Measurements from ENCODE around the gene GPR55.
"Not testable (repeated sequence)": the region's sequence is repeated elsewhere in the genome, so short reads cannot be mapped to it uniquely, and the experiment has no call there.

The GPR55 gene

DNA sequence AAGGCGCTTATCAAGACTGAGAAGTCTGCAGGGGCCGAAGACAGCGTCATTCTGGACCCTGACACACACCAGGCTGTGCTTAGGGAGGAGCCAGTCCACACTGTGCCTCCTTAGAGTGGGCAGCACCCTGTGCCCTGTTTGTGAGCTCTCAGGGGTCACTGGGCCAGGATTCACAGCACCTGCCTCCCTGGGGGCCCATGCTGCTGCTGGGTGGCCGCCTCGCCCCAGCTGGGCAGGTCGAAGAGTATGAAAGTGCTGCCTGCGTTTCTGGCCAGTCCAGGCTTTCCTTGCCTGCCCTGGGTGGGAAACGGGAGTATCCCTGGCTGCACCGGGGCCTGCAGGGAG, 15.4 kb upstream of the GPR55 start:
- Histone ChIP-seq H3K4me1 (ENCODE audit: control insufficient read depth, insufficient read depth, low read length) (no peaks in the 10 kb centered on the region), H3K9ac (ENCODE audit: low read length in 2 of 2) (no peak overlapping the region), H3K27me3 (ENCODE audit: control insufficient read depth in 1 of 2, insufficient read depth in 2 of 2, low read length in 2 of 2) (no peaks in the 10 kb centered on the region), H3K36me3 (ENCODE audit: control insufficient read depth in 2 of 2, insufficient read depth in 2 of 2, low read length in 2 of 2) (no peaks in the 10 kb centered on the region), H3K9me3 (ENCODE audit: control insufficient read depth in 2 of 2, low read length in 2 of 2) (peaks cover 0 to 2% of the 10 kb centered on the region in 2 donors), H3K27ac (ENCODE audit: low read length) (no peak overlapping the region), H3K4me3 (ENCODE audit: low read length in 2 of 2) (no peak overlapping the region)

DNA sequence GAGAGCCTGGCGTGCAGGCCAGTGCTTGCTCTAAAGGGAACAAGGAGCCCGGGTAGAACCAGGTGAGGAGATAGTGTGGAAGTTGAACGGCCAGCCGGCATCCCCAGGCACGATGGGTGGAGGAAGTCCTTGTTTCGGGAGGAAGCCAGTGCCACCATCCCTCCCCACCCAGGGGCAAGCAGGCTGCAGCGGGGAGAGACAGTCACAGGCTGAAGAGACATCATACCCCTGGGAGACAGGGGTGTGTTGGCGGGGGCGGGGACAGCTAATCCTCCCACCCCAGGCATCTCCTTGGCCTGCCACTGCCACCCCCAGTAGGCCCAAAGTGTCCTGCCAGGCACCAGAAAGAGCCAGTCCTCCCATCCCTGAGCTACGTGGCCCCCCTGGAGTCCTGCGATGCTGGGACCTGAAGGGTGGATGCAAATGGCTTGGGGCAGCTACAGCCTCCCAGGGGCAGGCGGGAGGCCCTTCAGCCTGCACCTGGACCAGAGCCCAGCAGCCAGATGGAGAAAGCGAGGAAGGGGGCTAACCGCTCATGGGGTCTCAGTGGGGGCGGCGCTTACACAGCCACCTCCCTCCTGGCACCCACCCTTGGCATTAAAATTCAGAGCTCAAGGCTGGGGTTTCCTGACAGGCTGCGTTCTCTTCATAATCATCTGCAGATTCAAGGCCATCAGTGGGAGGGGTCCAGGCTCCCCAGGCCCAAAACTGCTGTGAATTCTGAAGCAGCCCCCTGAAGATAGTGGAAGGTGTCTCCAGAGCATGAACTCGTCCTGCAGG, 14.8 kb upstream of the GPR55 start:
- no peaks in the 10 kb centered on the region for H3K36me3 ChIP-seq (ENCODE audit: control insufficient read depth in 2 of 2, insufficient read depth in 2 of 2, low read length in 2 of 2)
- no peak overlapping the region for H3K9ac ChIP-seq (ENCODE audit: low read length in 2 of 2)
- H3K4me3 ChIP-seq (ENCODE audit: low read length in 2 of 2), result no peak overlapping the region
- no peaks in the 10 kb centered on the region for H3K4me1 ChIP-seq (ENCODE audit: control insufficient read depth, insufficient read depth, low read length)
- H3K27ac ChIP-seq (ENCODE audit: low read length), result no peak overlapping the region
- peaks cover 0 to under 1% of the 10 kb centered on the region in 2 donors for H3K27me3 ChIP-seq (ENCODE audit: control insufficient read depth in 1 of 2, insufficient read depth in 2 of 2, low read length in 2 of 2)
- H3K9me3 ChIP-seq (ENCODE audit: control insufficient read depth in 2 of 2, low read length in 2 of 2), result peaks cover 0 to 2% of the 10 kb centered on the region in 2 donors

DNA sequence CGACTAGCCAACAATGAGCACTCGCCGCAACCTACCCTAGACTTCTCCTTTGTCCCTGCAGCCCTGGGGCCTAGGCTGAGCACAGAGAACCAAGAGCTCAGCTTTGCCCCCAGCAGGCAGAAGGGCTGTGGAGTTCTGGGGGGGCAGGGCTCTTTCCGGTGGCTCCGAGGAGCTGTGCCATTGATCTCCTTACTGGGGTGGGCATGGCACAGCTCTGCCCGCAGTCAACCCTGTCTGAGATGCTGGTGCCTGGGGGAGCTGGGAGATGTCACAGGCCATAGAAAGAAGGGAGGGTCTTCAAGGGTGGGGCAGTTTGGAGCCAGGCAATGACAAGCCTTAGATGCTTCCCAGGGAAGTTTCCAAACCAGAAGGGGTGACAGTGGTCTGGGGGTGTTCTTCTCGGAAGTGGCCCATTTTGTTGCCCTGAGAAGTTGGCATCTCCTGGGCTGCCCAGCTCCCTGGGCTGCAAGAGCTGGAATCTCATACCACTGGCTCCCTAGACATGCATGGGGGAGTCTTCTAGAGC, 14.1 kb upstream of the GPR55 start:
- Histone ChIP-seq H3K9me3 (ENCODE audit: control insufficient read depth in 2 of 2, low read length in 2 of 2) (peaks cover 0 to 2% of the 10 kb centered on the region in 2 donors), H3K27me3 (ENCODE audit: control insufficient read depth in 1 of 2, insufficient read depth in 2 of 2, low read length in 2 of 2) (peaks cover 0 to 2% of the 10 kb centered on the region in 2 donors), H3K36me3 (ENCODE audit: control insufficient read depth in 2 of 2, insufficient read depth in 2 of 2, low read length in 2 of 2) (no peaks in the 10 kb centered on the region), H3K4me3 (ENCODE audit: low read length in 2 of 2) (no peak overlapping the region), H3K27ac (ENCODE audit: low read length) (no peak overlapping the region), H3K9ac (ENCODE audit: low read length in 2 of 2) (no peak overlapping the region), H3K4me1 (ENCODE audit: control insufficient read depth, insufficient read depth, low read length) (no peaks in the 10 kb centered on the region)

DNA sequence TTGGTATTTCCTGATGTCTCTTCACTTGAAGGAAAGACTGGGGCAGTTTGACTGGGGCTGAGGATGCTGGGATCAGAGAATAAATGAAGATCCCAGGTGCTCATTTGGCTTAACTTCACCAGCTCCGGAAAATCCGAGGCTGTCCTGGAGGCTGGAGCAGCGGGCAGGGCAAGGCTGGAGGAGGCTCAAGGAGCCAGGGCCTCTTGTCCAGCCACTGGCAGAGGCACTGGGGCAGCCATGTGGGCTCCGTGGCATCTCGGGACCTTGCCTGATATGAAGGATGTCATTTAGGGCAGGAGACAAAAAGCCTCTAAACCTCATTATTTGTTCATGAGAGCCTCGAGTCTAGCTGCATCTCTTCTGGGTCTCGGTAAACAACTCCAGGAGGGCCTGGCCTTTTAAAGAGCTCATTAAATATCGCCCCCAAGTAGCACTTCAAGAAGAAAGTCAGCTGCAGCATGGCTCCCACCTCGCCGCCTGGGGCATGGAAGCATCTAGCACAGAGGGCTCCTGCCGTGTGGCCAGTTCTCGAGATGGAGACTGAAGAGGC, 13.5 kb upstream of the GPR55 start:
- Histone ChIP-seq H3K27me3 (ENCODE audit: control insufficient read depth in 1 of 2, insufficient read depth in 2 of 2, low read length in 2 of 2) (peaks cover 0 to 2% of the 10 kb centered on the region in 2 donors), H3K9me3 (ENCODE audit: control insufficient read depth in 2 of 2, low read length in 2 of 2) (peaks cover 0 to 2% of the 10 kb centered on the region in 2 donors), H3K4me1 (ENCODE audit: control insufficient read depth, insufficient read depth, low read length) (no peaks in the 10 kb centered on the region), H3K9ac (ENCODE audit: low read length in 2 of 2) (no peak overlapping the region), H3K27ac (ENCODE audit: low read length) (no peak overlapping the region), H3K36me3 (ENCODE audit: control insufficient read depth in 2 of 2, insufficient read depth in 2 of 2, low read length in 2 of 2) (no peaks in the 10 kb centered on the region), H3K4me3 (ENCODE audit: low read length in 2 of 2) (no peak overlapping the region)

DNA sequence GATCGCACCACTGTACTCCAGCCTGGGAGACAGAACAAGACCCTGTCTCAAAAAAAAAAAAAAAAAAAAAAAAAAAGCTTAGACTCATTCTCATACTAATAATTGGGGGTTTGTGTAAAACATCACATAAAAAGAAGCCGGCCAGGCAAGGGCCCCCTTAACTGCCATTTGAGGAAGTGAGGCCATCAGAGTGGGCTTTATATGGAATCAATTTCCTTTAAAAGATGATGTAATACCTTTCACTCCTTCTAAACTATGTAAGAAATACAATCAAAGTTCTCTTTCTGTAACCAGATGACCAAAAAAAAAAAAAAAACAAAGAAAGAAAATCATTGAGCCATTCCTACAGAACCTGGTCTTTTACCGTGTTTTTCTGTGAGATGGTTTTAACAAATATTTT, 13.1 kb upstream of the GPR55 start:
- Histone ChIP-seq H3K9me3 (ENCODE audit: control insufficient read depth in 2 of 2, low read length in 2 of 2) (peaks cover 0 to 2% of the 10 kb centered on the region in 2 donors), H3K36me3 (ENCODE audit: control insufficient read depth in 2 of 2, insufficient read depth in 2 of 2, low read length in 2 of 2) (no peaks in the 10 kb centered on the region), H3K4me3 (ENCODE audit: low read length in 2 of 2) (no peak overlapping the region), H3K4me1 (ENCODE audit: control insufficient read depth, insufficient read depth, low read length) (no peaks in the 10 kb centered on the region), H3K27me3 (ENCODE audit: control insufficient read depth in 1 of 2, insufficient read depth in 2 of 2, low read length in 2 of 2) (peaks cover 0 to 2% of the 10 kb centered on the region in 2 donors), H3K9ac (ENCODE audit: low read length in 2 of 2) (no peak overlapping the region), H3K27ac (ENCODE audit: low read length) (no peak overlapping the region)

DNA sequence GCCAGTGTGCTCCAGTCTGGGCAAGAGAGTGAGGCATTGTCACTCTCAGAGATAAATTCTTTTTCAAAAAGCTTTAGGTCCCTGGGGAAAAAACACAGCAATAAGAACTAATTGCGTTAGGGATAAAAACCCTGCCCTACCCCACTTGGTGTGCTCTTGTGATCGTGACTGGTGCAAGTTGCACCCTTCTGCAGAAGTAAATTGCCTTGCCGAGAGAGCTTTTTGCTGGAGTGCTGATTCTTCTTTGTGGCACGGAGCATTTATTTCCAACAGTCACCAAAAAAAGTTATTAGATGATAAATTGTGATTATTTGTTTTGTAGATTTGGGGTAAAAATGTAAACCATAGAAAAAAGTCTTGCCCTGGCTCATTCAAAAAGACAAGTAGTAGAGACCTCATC, 12.3 kb upstream of the GPR55 start:
- H3K9me3 ChIP-seq (ENCODE audit: control insufficient read depth in 2 of 2, low read length in 2 of 2), result peaks cover 0 to 2% of the 10 kb centered on the region in 2 donors
- no peaks in the 10 kb centered on the region for H3K36me3 ChIP-seq (ENCODE audit: control insufficient read depth in 2 of 2, insufficient read depth in 2 of 2, low read length in 2 of 2)
- no peak overlapping the region for H3K4me3 ChIP-seq (ENCODE audit: low read length in 2 of 2)
- H3K4me1 ChIP-seq (ENCODE audit: control insufficient read depth, insufficient read depth, low read length), result peaks cover 3% of the 10 kb centered on the region
- no peak overlapping the region for H3K27ac ChIP-seq (ENCODE audit: low read length)
- H3K27me3 ChIP-seq (ENCODE audit: control insufficient read depth in 1 of 2, insufficient read depth in 2 of 2, low read length in 2 of 2), result peaks cover 0 to 2% of the 10 kb centered on the region in 2 donors
- H3K9ac ChIP-seq (ENCODE audit: low read length in 2 of 2), result no peak overlapping the region

DNA sequence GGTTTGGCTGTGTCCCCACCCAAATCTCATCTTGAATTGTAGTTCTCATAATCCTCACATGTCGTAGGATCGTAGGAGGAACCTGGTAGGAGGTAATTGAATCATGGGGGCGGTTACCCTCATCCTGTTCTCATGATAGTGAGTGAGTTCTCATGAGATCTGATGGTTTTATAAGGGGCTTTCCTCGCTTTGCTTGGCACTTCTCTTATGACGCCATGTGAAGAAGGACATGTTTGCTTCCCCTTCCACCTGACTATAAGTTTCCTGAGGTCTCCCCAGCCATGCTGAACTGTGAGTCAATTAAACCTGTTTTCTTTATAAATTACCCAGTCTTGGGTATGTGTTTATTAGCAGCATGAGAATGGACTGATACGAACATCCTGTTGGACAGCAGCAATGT, 11.2 kb upstream of the GPR55 start:
- H3K9me3 ChIP-seq (ENCODE audit: control insufficient read depth in 2 of 2, low read length in 2 of 2); H3K4me1 ChIP-seq (ENCODE audit: control insufficient read depth, insufficient read depth, low read length); H3K4me3 ChIP-seq (ENCODE audit: low read length in 2 of 2); H3K36me3 ChIP-seq (ENCODE audit: control insufficient read depth in 2 of 2, insufficient read depth in 2 of 2, low read length in 2 of 2); H3K27ac ChIP-seq (ENCODE audit: low read length); H3K9ac ChIP-seq (ENCODE audit: low read length in 2 of 2); H3K27me3 ChIP-seq (ENCODE audit: control insufficient read depth in 1 of 2, insufficient read depth in 2 of 2, low read length in 2 of 2): not testable (repeated sequence)

DNA sequence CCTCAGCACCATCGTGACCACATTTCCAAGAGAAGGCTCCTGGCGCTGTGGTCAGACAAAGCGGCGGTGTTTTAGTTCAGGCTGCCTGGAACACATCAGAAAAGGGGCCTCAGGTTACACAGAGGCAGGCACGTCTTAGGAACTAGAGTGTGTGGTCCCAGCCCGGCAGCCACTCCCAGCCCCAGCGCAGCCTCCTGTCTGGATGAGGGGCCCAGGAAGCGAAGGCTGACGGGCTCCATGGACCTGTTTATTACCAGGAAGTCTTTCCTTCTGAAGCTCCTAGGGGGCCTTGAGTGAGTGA, 10.0 kb upstream of the GPR55 start:
- Histone ChIP-seq H3K27me3 (ENCODE audit: control insufficient read depth in 1 of 2, insufficient read depth in 2 of 2, low read length in 2 of 2) (peaks cover 4 to 6% of the 10 kb centered on the region in 2 donors), H3K9me3 (ENCODE audit: control insufficient read depth in 2 of 2, low read length in 2 of 2) (peaks cover 0 to 2% of the 10 kb centered on the region in 2 donors), H3K4me1 (ENCODE audit: control insufficient read depth, insufficient read depth, low read length) (peaks cover 3% of the 10 kb centered on the region), H3K4me3 (ENCODE audit: low read length in 2 of 2) (no peak overlapping the region), H3K9ac (ENCODE audit: low read length in 2 of 2) (no peak overlapping the region), H3K36me3 (ENCODE audit: control insufficient read depth in 2 of 2, insufficient read depth in 2 of 2, low read length in 2 of 2) (no peaks in the 10 kb centered on the region), H3K27ac (ENCODE audit: low read length) (no peak overlapping the region)

DNA sequence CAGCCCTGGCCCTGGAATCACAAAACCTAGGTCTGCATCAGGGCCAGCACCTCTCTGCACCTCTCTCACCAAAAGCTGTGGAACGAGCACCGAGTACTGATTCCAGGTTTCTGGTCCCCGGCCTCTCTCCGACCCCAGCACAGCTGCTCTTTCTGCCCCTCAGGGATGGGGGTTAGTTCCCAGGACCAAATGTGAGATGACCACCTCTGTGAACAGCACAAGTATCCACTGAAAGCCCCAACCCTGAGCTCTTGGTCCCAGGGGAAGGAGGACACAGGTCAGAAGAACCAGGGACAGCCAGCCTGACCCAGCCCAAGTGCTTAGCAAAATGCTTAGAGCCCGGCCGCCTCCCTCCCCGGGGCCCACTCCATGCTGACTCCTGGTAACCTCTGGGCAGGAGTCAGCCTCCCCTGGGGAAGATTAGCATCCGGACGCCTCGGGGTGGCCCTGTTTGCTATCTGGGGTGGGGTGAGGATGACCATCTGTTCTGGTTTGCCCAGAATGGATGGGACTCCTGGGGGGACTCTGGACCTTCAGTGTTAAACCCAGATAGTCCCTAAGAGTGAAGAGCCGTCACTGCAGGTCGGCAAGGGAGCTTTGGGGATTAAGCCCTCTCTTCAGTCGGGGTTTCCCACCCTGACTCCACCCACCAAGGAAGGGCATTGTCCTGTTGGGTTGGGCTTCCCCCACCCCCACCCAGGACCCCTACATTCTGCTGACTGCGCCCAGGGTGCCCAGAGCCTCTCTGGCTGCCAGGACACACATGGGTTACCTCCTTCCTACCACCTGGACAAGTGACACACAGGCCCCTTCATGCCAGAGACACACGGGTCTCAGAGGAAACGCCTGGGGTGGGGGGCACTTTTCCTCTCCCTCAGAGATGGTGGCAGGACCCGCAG, 9.4 kb upstream of the GPR55 start:
- Histone ChIP-seq H3K9ac (ENCODE audit: low read length in 2 of 2) (no peak overlapping the region), H3K27me3 (ENCODE audit: control insufficient read depth in 1 of 2, insufficient read depth in 2 of 2, low read length in 2 of 2) (peaks cover 4 to 6% of the 10 kb centered on the region in 2 donors), H3K4me3 (ENCODE audit: low read length in 2 of 2) (no peak overlapping the region), H3K36me3 (ENCODE audit: control insufficient read depth in 2 of 2, insufficient read depth in 2 of 2, low read length in 2 of 2) (no peaks in the 10 kb centered on the region), H3K4me1 (ENCODE audit: control insufficient read depth, insufficient read depth, low read length) (peaks cover 3% of the 10 kb centered on the region), H3K27ac (ENCODE audit: low read length) (no peak overlapping the region), H3K9me3 (ENCODE audit: control insufficient read depth in 2 of 2, low read length in 2 of 2) (peaks cover 0 to 2% of the 10 kb centered on the region in 2 donors)

DNA sequence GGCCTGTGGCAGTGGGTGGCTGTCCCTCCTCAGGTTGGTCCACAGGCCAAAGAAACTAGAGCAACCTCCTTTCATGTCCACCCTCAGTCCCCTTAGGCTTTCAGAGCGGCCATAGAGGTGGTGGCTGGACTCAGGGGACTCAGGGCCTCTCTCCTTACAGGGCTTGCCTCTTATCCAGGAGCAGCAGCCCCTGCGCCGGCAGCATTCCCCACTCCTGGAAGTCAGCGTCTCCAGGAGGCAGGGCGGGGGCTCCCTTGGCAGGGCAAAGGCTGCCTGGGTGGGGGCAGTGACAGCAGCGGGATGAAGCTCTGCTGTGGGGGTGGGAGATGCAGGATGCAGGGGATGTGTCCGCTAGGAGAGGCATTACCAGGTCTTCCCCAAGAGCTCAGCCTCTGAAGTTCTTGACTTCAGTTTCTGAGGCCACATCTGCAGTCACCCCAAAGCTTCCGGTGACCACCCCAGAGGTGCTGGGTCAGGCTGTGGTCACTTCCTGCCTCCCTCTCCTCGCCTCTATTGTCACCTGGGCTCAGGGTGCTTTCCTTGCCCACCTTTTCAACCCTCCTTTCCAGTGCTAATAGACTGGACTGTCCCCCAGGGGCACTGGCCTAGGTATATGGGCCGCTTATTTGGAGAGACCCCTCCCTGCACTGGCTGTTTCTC, 8.6 kb upstream of the GPR55 start:
- Histone ChIP-seq H3K4me3 (ENCODE audit: low read length in 2 of 2) (no peak overlapping the region), H3K27me3 (ENCODE audit: control insufficient read depth in 1 of 2, insufficient read depth in 2 of 2, low read length in 2 of 2) (peaks cover 4 to 6% of the 10 kb centered on the region in 2 donors), H3K4me1 (ENCODE audit: control insufficient read depth, insufficient read depth, low read length) (peaks cover 3% of the 10 kb centered on the region), H3K27ac (ENCODE audit: low read length) (no peak overlapping the region), H3K9ac (ENCODE audit: low read length in 2 of 2) (no peak overlapping the region), H3K36me3 (ENCODE audit: control insufficient read depth in 2 of 2, insufficient read depth in 2 of 2, low read length in 2 of 2) (no peaks in the 10 kb centered on the region), H3K9me3 (ENCODE audit: control insufficient read depth in 2 of 2, low read length in 2 of 2) (peaks cover 0 to 2% of the 10 kb centered on the region in 2 donors)
